Measurements from ENCODE around the gene STIM2.

STIM2 gene

DNA sequence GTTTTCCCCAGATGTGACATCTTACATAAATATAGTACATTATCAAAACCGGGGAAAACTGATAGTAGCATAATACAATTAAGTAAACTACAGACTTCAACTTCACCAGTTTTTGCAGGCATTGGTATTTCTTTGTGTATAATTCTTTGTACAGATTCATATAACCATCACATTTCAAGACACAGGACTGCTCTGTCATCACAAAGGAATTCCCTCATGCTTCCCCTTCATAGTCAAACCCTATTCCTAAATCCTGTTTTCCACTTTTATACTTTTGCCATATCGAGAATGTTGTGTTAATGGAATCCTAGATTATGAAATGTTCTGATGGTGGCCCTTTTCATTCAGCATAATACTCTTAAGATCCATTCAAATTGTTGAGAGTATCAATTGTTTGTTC, 36.0 kb downstream of the STIM2 start:
- no peak for DNase-seq (ENCODE audit: low read depth in 1 of 2, low spot score in 1 of 2)

DNA sequence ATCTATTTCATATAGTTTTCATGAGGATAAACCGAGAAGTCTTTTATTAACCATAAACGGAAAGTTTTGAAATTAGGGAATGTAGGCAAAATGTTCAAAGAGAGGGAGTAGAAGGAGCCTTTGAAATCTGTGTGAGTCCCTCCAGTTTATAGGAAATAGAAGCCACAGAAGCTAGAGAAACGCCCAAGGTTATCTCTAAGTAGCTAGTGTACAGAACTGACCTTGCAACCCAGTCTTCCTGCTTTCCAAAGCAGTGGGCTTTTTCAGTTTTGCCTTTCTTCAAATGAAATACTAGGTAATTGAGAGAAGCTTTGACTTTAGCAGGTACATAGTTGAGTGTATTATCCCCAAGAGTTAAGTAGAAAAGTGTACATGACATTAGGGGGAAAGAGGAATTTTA, 39.4 kb downstream of the STIM2 start:
- DNase-seq (ENCODE audit: low read depth in 1 of 2, low spot score in 1 of 2): no peak

DNA sequence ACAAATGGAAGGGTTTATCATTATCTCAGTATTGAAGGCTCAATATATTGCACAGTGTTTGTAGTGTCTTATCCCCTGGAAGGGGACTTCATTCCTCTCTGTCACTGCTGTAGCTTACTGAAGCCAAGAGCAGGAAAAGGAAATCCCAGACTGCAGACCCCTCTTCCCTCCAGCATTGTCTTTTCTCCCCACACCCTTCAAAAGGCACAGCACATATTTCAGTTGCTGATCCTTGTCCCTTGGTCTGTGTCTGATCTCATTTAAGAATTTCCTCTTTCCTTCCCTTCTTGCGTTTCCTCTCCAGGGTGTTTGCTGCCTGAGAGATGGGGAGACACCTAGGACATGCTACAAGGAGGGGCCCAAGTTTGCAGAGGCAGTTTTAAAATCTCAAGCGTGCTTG, 40.1 kb downstream of the STIM2 start:
- DNase-seq (ENCODE audit: low read depth in 1 of 2, low spot score in 1 of 2): no peak

DNA sequence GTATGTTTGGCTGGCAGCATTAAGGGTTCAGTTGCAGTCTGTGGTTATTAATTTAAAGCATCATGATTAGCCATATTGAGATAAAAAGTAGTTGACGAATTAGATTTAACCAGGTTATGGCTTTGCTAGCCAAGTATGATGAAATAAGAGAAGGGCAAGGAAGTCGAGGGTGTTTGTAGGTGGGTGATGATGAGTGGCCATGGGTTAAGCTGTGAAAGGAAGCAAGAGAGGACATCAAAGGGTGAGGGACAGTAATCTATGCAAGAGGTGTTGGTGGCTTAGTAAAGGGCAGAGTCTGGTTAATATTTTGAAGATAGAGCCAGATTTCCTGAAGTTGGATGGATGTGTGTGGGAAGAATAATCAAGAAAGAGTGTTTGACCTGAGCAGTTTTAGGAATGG, 44.5 kb downstream of the STIM2 start:
- DNase-seq (ENCODE audit: low read depth in 1 of 2, low spot score in 1 of 2): no peak

DNA sequence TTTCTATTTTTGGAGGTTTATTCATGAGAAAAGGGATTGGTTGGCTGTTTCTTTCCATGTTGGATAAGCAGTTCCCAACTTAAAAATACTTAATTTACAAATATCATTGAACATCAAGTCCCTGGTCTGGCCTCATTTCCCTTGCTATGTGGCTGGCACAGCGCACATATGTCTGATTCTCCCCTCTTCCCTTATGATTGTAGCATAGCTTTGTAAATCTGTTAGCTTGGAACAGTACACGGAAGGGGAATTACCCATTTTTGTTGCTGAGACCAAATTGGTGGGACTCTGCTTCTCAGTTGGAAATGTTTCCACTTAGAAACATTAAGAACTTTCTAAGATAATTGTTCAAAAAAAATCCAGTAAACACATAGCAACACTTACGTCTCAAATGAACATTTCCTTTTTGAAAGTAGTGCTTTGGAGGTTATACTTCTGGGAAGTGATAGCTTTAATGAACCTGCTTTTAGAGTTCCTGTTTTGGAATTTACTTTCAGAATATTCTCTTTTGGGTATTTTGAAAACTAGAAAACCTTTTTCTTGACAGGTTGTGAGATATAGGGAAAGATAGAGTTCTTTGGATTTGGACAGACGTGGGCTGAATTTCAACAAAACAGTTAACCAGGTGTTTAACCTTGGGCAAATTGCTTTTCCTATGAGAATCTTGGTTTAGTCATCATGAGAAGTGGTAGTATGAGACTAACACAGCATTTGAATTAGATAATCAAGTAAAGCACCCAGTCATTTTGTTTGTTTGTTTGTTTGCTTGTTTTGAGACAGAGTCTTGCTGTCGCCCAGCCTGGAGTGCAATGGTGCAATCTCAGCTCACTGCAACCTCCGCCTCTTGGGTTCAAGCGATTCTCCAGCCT, 47.3 kb downstream of the STIM2 start:
- DNase-seq (ENCODE audit: low read depth in 1 of 2, low spot score in 1 of 2): no peak

DNA sequence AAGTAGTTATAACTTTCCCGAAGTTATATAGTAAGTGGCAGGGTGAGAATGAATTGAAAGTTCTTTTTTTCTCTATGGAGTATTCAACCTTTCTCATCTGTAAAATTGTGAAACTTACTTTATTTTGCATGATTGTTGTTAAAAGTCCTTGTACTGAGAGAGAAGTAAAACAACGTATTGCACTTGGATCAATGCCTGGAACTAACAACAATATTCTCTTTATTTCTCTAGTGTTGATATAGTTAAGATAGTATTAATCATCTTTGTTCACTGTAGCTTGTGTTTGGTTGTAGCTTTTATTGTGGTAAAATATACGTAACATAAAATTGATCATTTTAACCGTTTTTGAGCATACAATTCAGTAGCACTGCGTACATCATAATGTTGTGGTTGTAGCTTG, 48.7 kb downstream of the STIM2 start:
- DNase-seq (ENCODE audit: low read depth in 1 of 2, low spot score in 1 of 2): no peak

DNA sequence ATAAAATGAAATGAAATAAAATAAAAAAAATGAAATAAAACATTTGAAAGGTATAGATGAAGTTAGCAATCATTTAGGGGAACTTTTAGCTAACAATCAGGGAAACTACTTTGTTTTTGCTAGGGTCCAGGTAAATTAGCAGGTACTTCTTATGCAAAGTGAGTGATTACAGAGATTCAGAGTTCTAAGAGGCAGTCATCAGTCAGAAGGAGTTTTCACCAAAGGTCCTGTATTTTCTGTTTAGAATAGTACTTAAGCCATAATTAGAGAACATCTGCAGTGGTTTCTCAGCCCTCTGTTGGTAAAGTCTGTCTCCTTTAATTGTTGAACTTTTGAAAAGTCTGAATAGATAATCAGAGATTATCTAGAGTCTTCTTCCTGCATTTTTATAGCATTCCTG, 50.6 kb downstream of the STIM2 start:
- no peak for DNase-seq (ENCODE audit: low read depth in 1 of 2, low spot score in 1 of 2)

DNA sequence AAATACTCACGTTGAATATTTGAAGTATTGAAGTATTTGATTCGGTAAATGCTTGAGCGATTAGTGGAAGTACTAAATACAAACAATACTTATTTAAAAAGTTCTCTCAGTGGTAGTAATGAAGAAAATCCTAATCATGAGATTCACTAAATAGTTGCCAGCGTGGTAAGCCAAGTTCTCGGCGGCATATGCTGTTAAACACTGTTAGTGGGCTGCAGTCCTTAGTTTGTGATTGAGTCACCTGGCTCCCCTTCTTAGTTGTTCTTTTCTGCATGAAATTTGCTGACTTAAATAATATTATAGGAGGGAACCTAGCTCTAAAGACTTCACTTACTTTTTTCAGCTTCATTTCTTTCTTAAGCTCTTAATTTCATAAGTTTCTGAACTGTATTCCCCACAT, 51.4 kb downstream of the STIM2 start:
- DNase-seq (ENCODE audit: low read depth in 1 of 2, low spot score in 1 of 2): no peak

DNA sequence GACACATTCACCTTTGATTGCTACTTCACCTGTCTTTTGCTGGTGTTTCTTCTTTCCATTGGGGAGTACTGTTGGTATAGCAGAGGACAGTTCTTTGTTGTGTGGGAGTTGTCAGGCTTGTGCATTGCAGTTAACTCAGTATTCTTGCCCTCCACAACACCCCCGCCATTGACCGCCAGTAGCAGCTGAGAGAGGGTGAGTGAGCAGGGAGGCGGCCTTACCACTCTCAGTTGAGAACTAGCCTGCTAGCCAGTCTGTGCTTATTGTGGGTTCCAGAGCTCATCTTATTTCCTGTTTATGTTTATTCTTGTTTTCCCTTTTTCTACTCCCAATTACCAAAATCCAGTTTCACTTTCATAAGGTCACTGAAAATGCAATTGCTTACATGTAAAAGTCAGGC, 52.2 kb downstream of the STIM2 start:
- DNase-seq (ENCODE audit: low read depth in 1 of 2, low spot score in 1 of 2): no peak

DNA sequence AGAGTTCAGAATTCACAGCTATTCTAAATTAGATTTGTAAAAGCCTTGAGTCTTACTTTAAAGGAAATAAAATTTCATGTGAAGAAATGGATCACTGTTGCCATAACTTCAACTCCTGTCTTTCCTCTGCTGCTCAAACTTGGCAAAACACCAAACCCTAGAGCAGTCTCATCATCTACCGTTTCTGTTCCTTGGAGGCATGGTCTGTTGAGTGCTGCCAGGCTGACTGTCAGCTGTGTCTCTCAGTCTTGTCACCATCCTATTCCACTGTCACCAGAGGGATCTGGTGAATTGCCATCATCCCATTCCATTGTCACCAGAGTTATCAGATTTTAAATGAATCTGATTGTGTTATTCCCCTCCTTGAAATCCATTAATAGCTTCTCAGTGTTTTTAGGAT, 55.6 kb downstream of the STIM2 start:
- DNase-seq (ENCODE audit: low read depth in 1 of 2, low spot score in 1 of 2): no peak

DNA sequence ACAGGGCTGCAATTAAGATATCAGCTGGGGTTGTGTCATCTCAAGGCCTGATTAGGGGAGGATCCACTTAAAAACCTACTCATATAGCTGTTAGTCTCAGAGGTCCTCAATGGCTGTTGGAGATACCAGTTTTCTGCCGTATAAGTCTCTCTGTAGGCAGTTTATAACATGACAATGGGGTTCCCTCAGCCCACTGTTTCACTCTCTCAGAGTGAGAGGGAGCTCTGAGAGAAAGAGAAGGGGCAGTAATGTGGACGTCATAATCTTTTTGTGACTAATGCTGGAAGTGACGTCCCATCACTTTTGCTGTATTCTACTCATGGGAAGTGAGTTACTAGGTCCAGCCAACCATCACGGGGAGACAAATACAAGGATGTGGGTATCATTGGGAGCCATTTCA, 70.3 kb downstream of the STIM2 start:
- no peak for DNase-seq (ENCODE audit: low read depth in 1 of 2, low spot score in 1 of 2)

DNA sequence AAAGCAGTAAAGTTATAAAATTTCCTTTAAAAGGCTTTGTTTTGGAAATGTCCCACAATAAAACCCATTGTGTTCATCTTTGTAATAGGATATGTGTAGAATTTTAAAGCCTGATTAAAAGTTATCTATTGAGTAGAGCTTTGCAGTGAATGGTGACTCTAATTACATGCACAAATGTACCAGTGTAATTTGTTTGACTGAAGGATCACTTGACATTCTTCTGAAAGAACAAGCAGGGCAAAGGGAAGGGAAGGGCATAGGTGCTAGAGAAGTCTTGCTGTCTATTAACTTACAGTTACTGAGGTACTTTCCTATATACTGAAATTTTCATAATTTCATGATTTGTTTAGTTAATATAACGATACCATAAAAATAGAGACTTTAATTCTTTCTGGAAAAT, 70.8 kb downstream of the STIM2 start:
- DNase-seq (ENCODE audit: low read depth in 1 of 2, low spot score in 1 of 2): no peak

DNA sequence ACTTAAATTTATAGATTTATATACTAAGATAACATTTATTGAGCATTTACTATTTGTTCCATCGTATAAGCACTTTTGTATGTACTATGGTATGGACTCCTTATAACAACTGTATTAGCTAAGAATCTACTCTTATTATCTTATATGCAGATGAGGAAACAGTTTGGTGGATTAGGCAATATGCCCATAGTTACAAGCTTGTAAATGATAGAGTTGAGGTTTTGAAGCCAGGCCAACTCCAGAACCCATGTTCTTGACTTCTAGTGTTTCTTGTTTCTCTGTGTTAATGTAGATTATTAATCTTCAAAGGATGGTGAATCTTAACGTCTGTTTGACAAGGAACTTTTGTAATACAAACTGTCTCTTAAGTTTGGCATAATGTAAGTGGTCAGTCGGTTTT, 71.3 kb downstream of the STIM2 start:
- DNase-seq (ENCODE audit: low read depth in 1 of 2, low spot score in 1 of 2): no peak

DNA sequence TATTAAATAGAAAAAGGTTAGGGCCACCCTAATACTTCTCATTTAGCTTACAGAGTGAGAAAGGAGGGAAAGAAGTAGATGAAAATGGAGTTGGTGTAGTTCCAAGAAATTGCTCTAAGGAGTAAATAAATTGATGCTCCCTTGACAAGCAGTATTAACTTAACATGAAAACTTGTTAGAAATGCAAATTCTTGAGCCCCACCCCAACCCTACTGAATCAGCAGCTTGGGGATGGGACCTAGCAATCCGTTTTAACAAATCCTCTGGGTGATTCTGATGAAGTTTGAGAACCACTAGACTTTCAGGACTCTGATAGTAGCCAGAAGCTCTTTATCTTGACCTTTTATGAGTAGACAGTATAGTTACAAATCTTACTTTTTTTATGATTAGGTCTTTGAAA, 74.8 kb downstream of the STIM2 start:
- no peak for DNase-seq (ENCODE audit: low read depth in 1 of 2, low spot score in 1 of 2)

DNA sequence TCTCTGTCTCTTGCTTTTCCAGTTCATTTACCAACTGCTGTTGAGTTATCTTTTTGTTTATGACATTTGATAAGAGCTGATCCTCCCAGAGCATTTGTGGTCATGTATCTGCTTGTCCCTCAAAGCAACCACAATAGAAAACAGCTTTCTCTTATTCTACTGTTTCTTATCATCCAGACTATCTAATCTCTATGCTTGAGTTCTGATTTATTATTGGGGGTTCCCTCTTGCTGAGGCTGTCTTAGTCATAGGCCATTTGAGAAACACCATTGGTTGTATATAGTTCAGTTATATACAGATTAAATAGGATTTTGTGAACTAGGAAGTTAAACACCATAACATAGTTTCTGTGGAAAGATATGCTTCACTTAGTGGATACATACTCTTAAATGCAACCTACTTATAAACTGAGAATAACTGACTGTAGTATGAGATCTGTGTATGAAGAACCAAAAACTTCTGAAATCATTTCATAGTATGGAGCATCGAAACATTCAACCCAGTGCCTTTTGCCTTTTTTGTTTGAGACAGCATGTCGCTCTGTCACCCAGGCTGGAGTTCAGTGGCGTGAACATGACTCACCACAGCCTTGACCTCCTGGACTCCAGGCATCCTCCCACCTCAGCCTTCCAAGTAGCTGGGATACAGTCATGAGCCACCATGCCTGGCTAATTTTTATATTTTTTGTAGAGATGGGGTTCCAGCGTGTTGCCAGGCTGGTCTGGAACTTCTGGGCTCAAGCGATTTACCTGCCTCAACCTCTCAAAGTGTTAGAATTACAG, 75.8 kb downstream of the STIM2 start:
- no peak for DNase-seq (ENCODE audit: low read depth in 1 of 2, low spot score in 1 of 2)

DNA sequence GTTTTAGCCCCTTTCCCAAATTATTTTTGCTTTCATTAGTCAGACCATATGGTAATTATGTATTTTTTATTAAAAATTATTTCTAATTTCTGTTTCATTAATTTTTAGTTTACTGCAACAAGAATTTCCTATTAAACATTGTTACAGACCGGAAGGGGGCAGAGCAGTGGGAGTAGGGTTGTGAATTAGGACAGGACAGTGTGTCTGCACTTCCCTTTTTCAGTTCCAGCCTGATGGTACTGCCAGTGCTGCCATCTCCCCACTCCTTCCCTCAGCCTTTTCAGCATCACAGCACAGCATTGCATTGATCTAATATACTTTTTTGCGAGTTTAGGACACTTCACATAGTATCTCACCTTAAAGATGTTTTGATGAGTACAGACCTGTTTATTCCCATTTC, 76.5 kb downstream of the STIM2 start:
- no peak for DNase-seq (ENCODE audit: low read depth in 1 of 2, low spot score in 1 of 2)

DNA sequence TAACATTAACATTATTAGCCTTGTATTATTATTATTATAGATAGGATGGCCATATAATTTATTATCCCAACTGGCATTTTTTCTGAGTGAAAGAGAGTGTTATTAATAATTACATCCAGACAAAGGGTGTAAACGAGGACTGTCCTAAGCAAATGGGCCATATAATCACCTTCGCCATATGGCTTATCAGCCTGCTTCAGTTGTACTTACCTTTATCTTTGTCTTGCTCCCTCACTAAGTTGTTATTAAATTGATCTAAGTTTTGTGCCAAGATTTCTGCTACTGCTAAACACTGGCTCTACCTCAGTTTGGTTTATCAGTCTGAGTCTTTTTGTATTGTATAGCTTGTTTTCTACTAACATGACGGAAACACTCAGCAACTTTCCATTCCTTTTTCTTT, 76.9 kb downstream of the STIM2 start:
- DNase-seq (ENCODE audit: low read depth in 1 of 2, low spot score in 1 of 2): no peak

DNA sequence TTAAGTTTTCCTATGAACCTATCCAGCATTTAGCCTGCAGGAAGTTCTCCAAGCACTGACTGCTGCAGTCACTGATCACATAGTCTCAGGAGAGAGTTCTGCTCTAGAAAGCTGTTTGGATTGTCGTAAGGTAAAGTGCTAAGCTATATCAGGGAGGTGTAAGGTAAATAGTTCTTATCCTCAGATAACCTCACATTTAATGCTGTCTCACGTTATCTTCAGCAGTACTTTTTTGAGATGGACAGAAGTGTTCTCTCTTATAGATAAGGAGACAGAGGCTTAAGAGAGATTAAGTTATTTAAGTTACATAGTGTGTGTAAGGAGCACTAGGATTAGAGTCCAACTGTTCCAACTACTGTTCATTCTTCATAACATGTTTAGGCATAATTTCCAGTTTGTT, 77.9 kb downstream of the STIM2 start:
- DNase-seq (ENCODE audit: low read depth in 1 of 2, low spot score in 1 of 2): no peak

DNA sequence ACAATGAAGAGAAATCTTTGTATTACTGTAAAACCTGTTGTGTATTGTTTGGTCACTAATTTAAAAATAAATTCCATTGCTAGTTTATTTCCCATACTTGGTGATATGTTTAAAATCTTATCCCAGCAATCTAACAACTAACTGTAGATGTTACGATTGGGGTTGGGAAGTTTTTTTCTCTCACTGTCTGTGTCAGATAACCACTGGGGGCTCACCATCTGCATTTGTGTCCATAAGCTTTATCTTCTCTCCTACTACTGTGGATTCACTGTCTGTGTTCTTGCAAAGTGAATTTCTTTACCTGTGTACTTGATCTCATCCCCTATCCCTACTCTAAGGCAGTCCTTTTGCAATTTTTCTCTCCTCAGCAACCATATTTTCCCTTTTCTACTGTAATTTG, 81.3 kb downstream of the STIM2 start:
- DNase-seq (ENCODE audit: low read depth in 1 of 2, low spot score in 1 of 2): no peak

DNA sequence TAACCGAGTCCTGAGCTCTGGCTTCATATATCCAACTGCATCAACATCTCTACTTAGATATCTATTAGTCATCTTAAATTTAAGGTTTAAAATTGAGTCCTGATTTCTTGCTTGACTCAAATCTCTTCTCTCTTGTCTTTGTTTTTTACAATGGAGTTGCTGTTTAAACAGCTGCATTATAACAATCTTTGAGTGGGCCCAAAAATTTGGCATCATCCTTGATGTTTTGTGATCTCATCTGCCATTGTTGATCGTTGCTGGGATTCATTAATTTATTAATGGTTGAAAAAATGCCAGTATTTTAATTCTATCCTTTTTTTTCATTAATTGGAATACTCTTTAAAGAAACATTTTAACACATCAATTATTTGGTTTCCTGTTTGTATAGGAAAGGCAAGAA, 82.2 kb downstream of the STIM2 start:
- DNase-seq (ENCODE audit: low read depth in 1 of 2, low spot score in 1 of 2): no peak

DNA sequence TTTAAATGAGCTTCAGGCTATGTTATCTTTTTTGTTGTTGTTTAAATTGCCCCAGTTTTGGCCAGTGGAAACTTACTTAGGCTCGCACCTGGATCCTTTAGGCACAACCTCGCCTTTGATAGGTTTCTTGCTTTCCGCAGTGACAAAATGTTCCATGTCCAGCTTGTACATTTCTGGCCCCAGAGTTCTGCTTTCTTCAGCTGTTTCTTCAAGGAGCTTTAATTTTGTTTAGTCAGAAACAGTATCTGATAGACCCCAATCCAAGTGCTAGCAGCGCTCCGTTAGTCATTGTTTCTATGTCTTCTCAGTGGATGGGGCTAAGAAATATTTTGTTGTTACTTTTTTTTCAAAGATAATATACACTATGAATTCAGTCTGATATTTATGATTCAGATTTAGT, 82.8 kb downstream of the STIM2 start:
- DNase-seq (ENCODE audit: low read depth in 1 of 2, low spot score in 1 of 2): no peak

DNA sequence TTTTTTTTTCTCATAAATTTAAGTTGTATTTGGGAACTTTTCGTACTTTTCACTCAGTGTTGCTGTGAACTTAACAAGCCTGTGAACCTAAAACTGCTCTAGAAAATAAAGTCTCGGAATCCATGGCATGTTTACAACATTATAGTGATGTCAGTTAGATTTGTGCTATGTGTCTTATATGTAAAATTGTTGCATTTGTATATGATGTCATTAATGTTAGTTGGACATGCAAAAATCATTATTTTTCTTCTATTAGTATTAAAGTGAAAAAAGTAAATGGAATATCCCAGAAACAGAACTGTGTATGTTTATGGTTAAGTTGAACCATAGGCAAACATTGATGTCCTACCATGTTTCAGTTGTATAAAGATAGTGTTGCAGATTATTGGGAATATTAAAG, 85.2 kb downstream of the STIM2 start:
- DNase-seq (ENCODE audit: low read depth in 1 of 2, low spot score in 1 of 2): no peak

DNA sequence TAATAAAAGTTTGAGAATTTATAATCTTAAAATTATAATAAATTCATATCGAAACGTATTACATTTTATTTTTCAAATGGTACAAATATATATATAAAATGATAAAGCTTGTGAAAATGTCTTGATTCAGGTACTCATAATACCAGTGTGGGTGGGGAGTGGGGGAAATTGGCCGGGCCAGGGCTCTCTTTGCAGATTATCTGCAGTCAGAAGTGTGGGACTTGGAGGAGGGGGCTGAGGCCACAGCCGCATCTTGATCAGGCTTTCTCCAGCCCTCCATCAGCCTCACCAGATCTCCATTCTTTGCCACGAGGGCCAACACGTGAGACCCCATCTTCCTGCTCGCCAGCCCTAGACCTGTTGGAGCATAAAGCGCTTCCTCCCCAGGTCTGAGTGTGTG, 86.7 kb downstream of the STIM2 start:
- DNase-seq (ENCODE audit: low read depth in 1 of 2, low spot score in 1 of 2): no peak

Measured in stimulated activated CD4-positive, alpha-beta T cell treated with anti-CD3 and anti-CD28 coated beads, Interleukin-15, amount 100 ng/mL, for 1 hour (primary cell).